Activated CD4-positive, alpha-beta T cell treated with anti-CD3 and anti-CD28 coated beads for 1 hour (primary cell): ENCODE results near the gene SEPHS1.
"Not testable (repeated sequence)": the region's sequence is repeated elsewhere in the genome, so short reads cannot be mapped to it uniquely, and the experiment has no call there.

Experiments
- DNase-seq: peaks from one replicate; pipeline ENCODE4 v3.0.0-alpha.2; 2020

Gene SEPHS1

GRCh38 chr10:13356392-13356791 lies 8.3 kb upstream of the SEPHS1 start:
- no peak for DNase-seq

DNA sequence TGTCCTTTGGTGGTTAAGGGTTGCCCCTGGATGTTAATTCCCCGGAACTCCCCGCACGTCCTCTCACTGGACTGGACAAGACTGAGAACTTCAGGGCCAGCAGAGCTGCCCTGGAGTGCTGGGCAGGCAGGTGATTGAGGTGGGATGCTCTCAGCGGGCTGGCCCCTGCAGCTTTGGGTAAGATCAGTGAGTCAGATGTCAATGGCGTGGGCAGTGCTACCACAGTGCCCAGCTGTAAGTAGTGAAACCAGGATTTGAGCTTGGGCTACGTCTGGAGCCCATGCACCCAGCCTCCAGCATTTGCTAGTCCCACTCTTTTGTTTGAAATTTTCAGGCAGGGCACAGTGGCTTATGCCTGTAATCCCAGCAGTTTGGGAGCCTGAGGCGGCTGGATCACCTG lies 6.7 kb upstream of the SEPHS1 start:
- no peak for DNase-seq

DNA sequence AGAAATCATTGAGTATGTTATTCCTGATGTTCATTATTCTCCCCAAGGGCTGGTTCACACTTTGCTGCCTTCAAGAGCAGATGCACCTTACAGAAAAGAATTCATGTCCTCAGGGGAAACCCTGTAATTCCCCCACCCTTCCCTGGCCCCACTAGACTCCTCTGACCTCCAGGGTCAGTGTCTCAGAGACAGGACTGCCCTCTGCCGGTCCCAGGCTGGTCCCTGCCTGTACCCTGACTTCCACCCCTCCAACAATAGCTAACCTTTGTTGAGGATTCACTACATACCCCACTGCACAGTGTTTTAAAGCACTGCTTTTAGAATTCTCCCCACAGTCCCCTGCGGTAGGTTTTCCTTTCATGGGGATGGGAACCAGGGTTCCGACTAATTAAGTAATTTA lies 4.4 kb upstream of the SEPHS1 start:
- no peak for DNase-seq

DNA sequence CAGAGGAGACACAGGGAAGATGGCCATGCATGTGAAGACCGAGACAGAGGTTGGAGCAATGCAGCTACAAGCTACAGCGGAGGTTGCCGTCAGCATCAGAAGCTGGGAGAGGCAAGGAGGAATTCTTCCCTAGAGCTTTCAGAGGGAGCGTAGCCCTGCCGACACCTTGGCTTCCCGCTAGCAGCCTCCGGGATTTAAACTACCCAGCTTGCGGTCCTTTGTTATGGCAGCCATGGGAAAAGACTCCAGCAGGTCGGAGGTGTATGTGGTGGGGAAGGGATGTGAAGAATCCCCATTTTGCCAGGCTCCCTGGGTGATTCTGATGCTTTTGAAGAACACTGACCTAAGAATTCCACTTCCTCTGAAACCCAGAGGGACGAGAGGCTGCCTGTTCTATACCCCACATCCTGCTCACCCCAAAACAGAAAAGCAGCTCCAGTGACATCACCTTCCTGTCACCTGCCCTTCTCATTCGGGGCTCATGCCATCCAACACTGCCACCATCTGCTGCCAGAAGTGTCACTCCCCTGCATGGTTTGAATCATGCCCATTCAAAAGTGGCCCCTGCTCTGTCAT lies 3.3 kb upstream of the SEPHS1 start:
- no peak for DNase-seq

DNA sequence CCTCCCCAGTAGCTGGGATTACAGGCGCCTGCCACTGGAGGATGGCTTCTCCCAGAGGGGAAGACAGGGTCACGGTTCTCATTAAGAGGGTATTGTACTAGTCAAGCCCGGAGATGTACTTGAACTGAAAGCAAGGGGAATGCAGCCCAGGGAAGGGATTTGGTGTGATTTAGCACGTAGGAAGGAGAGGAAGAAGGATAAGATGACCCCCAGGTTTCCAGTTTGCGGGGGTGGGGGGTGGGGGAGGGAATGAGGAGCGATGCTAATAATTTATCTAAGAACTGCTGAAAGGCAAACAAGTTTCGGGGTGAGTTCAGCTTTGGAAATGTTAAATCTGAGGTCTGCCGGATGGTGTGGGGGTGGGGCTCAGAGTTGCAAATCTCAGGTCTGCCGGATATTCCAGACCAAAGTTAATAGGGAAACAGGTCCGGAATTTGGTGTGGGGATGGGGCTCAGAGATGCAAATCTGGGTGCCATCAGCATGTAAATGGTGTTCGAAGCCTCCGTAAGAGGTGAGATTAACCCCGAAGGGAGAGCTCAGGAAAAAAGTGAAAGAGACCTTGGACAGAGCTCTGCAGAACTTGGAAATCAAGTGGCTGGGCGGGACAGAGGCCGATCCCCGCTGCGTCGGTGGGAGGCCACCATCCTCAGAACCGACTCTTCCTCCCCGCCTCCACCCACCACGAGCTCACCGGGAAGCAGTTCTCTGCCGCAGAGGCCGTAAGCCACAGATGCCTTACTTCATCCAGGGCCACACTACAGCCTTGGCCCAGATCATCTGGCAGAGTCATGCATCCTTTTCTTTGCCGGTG lies 1.6 kb upstream of the SEPHS1 start:
- DNase-seq, result no peak

DNA sequence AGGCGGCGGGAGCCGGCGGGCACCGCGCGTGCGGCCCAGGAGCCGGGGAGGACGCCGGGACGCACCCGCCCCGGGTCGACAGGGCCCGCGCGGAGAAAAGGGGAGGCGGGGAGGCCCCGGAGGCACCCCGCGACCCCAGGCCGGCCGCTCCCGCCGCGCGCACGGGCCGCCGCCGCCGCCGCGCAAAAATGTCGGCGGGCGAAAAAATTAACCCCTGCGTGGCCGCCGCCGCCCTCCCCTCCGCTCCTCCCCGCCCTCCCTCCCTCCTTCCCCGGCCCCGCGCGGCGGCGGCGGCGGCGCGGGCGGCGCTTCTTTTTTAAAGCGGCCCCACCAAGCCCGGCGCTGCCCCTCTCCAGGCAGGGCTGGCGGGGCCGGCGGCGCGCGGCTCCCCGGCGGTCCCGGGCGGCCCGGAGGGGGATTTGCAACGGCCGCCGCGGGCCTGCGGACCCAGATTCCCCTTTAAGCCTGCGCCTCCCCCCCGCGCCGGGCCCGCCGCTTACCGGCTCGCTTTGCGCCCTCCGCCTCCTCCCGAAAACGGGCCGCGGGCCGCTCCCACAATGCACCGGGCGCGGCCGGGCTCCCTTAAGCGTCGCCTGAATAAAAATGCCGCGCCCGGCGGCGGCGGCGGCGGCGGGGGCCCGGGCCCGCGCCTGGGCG lies 465 bp downstream of the SEPHS1 start:
- DNase-seq, result peak; percentile 60

- DNase-seq, result peak; percentile 11
Measured at GRCh38 chr10:13347043-13347499, 1.0 kb downstream of the SEPHS1 start.

DNA sequence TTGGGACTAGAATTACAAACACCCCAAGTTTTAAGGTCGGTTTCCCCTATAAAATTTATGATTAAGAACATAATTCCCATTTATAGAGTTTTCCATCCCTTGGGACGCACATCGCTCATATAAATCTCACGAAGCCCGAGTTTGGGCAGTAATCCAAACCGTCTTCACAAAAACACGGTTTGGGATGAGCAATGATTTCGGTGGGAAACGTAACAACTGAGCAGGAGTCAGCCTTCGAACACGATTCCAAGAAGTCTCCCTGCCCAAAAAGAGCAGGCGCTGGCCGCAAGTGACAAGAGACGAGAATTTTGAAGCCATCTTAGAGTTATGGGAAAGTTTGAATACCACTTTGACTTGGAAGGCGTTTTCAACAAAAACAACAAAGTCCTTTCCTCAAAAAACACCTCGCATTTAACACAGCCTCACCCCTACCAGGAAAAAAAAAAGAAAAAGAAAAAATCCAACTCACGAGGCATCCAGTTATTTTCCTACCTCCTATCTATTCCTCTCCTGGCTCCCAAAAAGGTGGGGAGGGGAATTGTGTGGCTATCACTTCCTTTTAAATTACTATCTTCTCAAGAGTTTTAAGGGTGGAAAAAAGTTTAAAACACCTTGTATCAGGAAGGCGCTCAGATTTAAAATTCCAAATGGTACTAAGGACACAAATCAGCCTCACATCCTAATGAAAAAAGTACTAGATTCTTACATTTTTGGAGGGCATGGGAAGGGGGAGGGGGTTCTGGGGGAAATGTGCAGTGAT lies 1.6 kb downstream of the SEPHS1 start:
- DNase-seq, result no peak

GRCh38 chr10:13340626-13341376 lies 7.3 kb downstream of the SEPHS1 start:
- no peak for DNase-seq

- no peak for DNase-seq
Measured at GRCh38 chr10:13340068-13340467, 8.0 kb downstream of the SEPHS1 start.

DNA sequence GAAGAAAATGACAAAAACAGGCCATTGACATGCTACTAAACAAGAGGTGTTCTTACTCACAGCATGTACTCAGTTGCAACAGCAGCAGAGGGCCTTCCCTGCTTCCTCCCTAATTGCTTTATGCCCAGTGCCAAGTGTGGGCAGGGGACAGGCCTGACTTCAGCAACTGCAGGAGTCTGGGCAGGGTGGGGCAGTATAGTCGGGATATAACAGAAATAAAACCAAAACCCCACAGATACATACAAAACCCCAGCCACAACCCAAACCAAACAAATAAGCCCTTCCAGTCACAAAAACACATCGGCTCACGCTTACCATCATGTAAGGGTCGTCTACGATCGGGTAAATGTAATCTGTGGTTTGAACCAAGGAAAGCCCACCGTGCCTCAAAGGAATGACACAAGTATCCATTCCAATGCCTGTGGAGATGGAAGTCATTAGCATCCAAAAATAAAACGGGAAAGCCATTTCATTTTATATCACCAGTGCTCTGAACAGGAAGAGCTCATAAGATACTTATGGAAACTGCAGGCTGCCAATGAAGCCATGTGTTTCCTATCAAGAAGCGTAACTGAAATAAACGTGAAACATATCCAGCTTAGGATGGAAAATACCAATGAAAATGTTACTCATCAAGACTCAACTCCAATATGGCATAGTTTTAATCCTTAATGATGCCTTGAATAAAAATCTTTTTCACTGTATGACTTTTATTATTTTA lies 9.5 kb downstream of the SEPHS1 start:
- DNase-seq, result no peak

DNA sequence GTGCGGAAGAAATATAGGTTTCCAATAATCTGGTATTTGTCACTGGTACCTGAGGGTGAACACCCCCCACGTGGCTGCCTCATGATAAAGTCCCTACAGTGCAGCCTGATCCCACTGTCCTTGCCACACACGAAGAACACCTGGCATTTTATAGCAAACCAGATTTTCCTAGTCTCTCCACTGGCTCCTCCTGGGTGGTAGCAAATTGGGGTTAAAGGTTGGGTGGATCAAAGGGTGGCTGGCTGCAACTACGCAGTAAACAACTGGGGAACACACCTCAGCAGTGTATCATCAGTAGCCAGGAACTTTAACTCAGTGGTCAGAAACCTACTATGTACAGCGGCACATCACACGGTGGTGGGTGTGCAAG lies 10.3 kb downstream of the SEPHS1 start:
- DNase-seq, result no peak

DNA sequence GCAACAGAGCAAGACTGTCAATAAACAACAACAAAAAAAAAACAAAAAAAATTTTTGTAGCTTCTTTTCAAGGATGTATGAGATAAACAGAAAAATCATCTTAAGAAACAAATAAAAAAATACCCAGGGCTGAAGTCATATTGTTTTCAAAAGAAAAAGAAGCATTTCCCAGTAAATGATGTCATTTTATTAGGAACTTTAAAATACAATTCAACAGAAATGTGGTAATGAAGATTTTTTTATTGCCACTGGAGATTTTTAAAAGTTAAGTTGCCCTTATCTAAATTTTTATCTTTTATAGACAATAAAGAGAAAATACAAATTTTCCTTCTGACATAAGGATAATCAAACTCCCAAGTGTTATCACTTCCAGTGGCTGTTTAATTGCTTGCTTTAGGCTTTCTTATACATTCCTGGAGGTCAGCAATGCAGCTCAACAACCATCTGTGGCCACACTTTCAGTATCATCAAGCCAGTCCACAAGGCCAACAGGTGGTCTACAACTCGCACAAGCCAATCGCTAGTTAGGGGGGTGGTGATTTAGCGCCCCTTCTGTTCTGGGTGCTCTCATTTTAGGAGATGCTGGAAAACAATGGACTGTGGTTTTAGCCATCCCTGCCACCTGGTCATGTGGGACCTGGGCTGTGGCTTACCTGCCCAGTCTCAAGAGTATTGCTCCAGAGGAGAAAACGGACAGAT lies 10.8 kb downstream of the SEPHS1 start:
- no peak for DNase-seq

GRCh38 chr10:13335881-13336280 lies 12.2 kb downstream of the SEPHS1 start:
- no peak for DNase-seq

DNA sequence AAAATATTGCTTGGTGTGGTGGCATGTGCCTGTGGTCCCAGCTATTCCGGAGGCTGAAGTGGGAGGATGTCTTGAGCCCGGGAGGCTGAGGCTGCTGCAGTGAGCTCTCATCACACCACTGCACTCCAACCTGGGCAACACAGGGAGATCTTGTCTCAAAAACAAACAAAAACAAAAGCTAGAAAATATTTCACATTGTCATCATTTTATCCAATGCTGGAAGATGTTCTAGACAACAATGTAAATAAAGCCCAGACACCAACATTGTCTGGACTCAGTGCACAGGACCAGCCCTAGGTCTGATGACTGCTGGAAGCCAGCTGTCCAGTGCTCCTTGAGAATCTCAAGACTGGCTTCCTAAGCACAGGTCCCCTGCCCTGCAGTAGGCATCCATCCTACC lies 13.5 kb downstream of the SEPHS1 start:
- DNase-seq, result no peak

GRCh38 chr10:13331646-13332045 lies 16.4 kb downstream of the SEPHS1 start:
- no peak for DNase-seq

GRCh38 chr10:13330980-13331379 lies 17.1 kb downstream of the SEPHS1 start:
- not testable (repeated sequence) for DNase-seq

DNA sequence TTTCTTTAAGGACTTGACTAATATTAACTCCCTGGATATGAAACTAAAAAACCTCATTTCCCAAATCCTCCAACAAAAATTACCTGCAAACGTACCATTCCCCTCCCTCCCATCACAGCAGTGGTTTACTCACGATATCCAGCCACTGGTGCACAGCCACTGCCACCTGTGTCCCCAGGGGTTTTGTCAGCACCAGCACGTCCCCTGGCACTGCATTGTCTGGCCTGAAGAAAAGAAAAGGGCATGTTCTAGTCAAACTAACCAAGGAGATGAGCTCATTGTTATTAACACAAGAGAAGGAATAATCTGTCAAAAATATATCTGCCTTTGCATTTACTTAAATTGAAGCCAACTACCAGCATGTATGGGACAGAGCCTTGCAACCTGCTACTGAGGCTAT lies 18.5 kb downstream of the SEPHS1 start:
- DNase-seq, result no peak

DNA sequence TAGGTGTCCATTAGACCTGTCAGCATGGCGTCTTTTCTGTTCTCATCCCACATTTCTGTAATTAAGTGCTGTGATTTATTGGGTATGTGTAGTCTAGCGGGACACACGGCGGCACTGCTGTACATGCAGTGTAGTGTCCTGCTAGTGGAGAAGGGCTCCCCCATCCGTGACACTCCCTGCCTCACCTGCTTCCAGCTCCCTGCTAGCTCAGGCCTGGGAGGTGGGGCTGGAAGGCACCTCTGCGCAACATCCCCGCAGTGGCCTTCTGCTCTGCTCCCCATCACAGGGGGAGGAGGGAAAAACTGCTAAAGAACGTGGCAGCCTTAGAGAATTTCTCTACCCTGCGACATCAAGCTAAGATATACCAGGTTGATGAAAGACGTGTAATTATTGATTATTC lies 19.5 kb downstream of the SEPHS1 start:
- DNase-seq, result no peak

DNA sequence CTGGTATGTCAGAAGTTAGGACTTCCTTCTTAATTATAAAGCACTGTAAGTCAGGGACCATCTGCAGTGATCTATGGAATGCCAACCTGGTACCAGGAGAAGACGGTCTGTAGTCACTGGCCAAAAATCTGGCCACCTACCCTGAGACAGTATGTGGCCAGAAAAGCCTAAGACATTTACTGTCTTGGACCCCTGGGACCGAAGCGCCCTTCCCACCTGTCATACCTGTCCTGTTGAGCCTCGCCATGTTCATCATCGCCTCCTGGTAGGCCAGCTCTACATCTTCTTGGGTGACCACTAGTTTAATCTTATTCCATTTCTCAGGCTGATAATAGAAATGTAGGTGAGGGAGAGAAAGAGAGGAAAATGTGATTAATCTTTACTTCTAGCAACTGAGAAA lies 20.0 kb downstream of the SEPHS1 start:
- no peak for DNase-seq

DNA sequence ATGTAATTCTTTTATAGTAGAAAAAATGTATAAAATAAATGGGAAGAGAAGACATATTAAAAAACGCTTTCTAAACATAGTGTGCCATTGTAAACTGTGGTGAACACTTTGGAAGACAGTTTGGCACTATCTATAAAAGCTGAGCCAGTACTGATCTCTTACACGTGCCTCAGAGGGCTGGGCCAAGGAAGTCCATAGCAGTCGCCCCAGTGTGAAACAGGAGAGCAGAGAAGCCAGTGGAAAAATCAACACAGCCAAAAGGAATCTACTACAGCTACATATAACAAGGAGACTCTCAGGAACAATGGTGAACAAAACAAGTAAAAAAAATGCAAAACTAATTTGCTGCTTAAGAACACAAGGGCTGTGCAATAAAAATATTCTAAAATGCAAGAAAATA lies 20.6 kb downstream of the SEPHS1 start:
- DNase-seq, result no peak
